SK-N-SH (cell line): Measurements from ENCODE around the gene CHST6. TPM values are rescaled to one million over a fixed set of nuclear protein-coding genes. Genes with fewer than 3 reads are reported as not detected.
"Not testable (repeated sequence)": the region's sequence is repeated elsewhere in the genome, so short reads cannot be mapped to it uniquely, and the experiment has no call there.

ENCODE experiments used
- CTCF ChIA-PET: fragments of 300-600, 350-600 bp; formaldehyde crosslinking; extraction: SDS; loops from one replicate; lab custom pipeline; 2021; lab: Yijun Ruan, JAX
- POLR2A ChIA-PET: fragments of 350-600 bp; sonication (Branson Sonifier 250); formaldehyde crosslinking; extraction: SDS; loops from one replicate; lab custom pipeline; 2020; ENCODE audit warnings: antibody characterized with exemption, inconsistent platforms; lab: Yijun Ruan, JAX
- DNase-seq: peaks from one replicate; pipeline ENCODE4 v3.0.0; 2012
- H2AFZ ChIP-seq: fragments of 200-600 bp; sonication (generic); 2 replicates; pipeline ENCODE4 v1.8.1; 2016; ENCODE audit warnings: antibody characterized with exemption, mild to moderate bottlenecking, low read depth
- H3F3A ChIP-seq: fragments of 200-600 bp; sonication (generic); replicated peaks from 2 replicates; pipeline ENCODE3; 2016; ENCODE audit warnings: antibody characterized with exemption, mild to moderate bottlenecking; ENCODE audit not compliant: insufficient read depth
- H3K27ac ChIP-seq, 2 experiments: fragments of 200-500 bp in 1 of 2; fragments of 200-600 bp in 1 of 2; sonication (Bioruptor generic) in 1 of 2; sonication (generic), shearing (Covaris generic) in 1 of 2; 2 replicates each; pipeline versions ENCODE4 v1.5.1 to v1.6.1; 2014 to 2016; ENCODE audit warnings: low read depth in 2 of 2, inconsistent platforms in 1 of 2, low read length in 1 of 2, mild to moderate bottlenecking in 1 of 2, mixed read lengths in 1 of 2
- H3K27me3 ChIP-seq: fragments of 200-600 bp; sonication (generic), shearing (Covaris generic); 2 replicates; pipeline ENCODE4 v1.6.1; 2016; ENCODE audit warnings: mixed run types; ENCODE audit not compliant: insufficient read depth
- H3K36me3 ChIP-seq, 2 experiments: fragments of 200-500 bp in 1 of 2; fragments of 200-600 bp in 1 of 2; sonication (Bioruptor generic) in 1 of 2; sonication (generic) in 1 of 2; replicated peaks in 1 of 2; 2 replicates each; pipeline versions ENCODE3 to v1.5.1; 2014 to 2016; ENCODE audit warnings: low read length in 1 of 2, mild to moderate bottlenecking in 1 of 2; ENCODE audit not compliant: insufficient read depth in 2 of 2, control insufficient read depth in 1 of 2
- H3K4me1 ChIP-seq, 2 experiments: fragments of 200-500 bp in 1 of 2; fragments of 200-600 bp in 1 of 2; sonication (Bioruptor generic) in 1 of 2; sonication (generic), shearing (Covaris generic) in 1 of 2; 2 replicates each; pipeline versions ENCODE4 v1.5.1 to v1.6.1; 2014 to 2016; ENCODE audit warnings: low read depth in 1 of 2, low read length in 1 of 2, mixed run types in 1 of 2; ENCODE audit not compliant: insufficient read depth in 2 of 2, control insufficient read depth in 1 of 2
- H3K4me2 ChIP-seq: fragments of 200-600 bp; sonication (generic), shearing (Covaris generic); 2 replicates; pipeline ENCODE4 v1.6.1; 2017; ENCODE audit warnings: mixed run types
- H3K4me3 ChIP-seq, 2 experiments: fragments of 200-500 bp in 1 of 2; fragments of 200-600 bp in 1 of 2; sonication (Bioruptor generic) in 1 of 2; sonication (generic), shearing (Covaris generic) in 1 of 2; 2 replicates each; pipeline versions ENCODE4 v1.5.1 to v1.8.1; 2014 to 2016; ENCODE audit warnings: low read depth in 2 of 2, inconsistent platforms in 1 of 2, low read length in 1 of 2, mild to moderate bottlenecking in 1 of 2, mixed read lengths in 1 of 2, moderate library complexity in 1 of 2
- H3K79me2 ChIP-seq: fragments of 200-600 bp; sonication (generic); 2 replicates; pipeline ENCODE4 v1.8.1; 2017; ENCODE audit warnings: mild to moderate bottlenecking; ENCODE audit not compliant: insufficient read depth
- H3K9ac ChIP-seq: fragments of 200-600 bp; sonication (generic); 2 replicates; pipeline ENCODE4 v1.6.1; 2017; ENCODE audit warnings: mixed run types
- H3K9me2 ChIP-seq: fragments of 200-600 bp; sonication (generic); 2 replicates; pipeline ENCODE4 v1.6.1; 2017; ENCODE audit warnings: mixed run types
- H3K9me3 ChIP-seq: fragments of 200-600 bp; sonication (generic); 2 replicates; pipeline ENCODE4 v1.6.1; 2017; ENCODE audit warnings: mixed run types, mild to moderate bottlenecking, moderate library complexity
- H4K20me1 ChIP-seq: fragments of 200-600 bp; sonication (generic); 2 replicates; pipeline ENCODE4 v1.6.1; 2017; ENCODE audit warnings: mild to moderate bottlenecking, mixed run types; ENCODE audit not compliant: insufficient read depth
- CHD2 ChIP-seq: fragments of 150-350 bp; IDR thresholded peaks from 2 replicates; pipeline ENCODE4 v1.6.1; 2018; ENCODE audit warnings: low read length; ENCODE audit not compliant: partially characterized antibody
- EP300 ChIP-seq, 2 experiments: IDR thresholded peaks; 2 replicates each; pipeline versions ENCODE4 v1.4.0 to v1.6.1; 2012; ENCODE audit warnings: borderline replicate concordance in 1 of 2, low read depth in 1 of 2, low read length in 1 of 2
- FOXJ3 ChIP-seq: sonication (generic); formaldehyde crosslinking; IDR thresholded peaks from 2 replicates; pipeline ENCODE4 v1.5.1; 2020; ENCODE audit warnings: mild to moderate bottlenecking, missing genetic modification reagents
- GABPA ChIP-seq: IDR thresholded peaks from 2 replicates; pipeline ENCODE4 v1.4.0; 2012; ENCODE audit warnings: low read depth, mild to moderate bottlenecking
- MEF2A ChIP-seq: IDR thresholded peaks from 2 replicates; pipeline ENCODE4 v1.4.0; 2012; ENCODE audit warnings: low read depth, borderline replicate concordance
- RFX5 ChIP-seq: IDR thresholded peaks from 2 replicates; pipeline ENCODE4 v1.6.1; 2012; ENCODE audit warnings: mild to moderate bottlenecking, improper control_type of control experiment, low read length
- SIN3A ChIP-seq: IDR thresholded peaks from 2 replicates; pipeline ENCODE4 v1.6.1; 2012; ENCODE audit warnings: low read depth, mild to moderate bottlenecking, low read length, moderate library complexity, borderline replicate concordance
- TAF1 ChIP-seq: IDR thresholded peaks from 2 replicates; pipeline ENCODE4 v1.6.1; 2012; ENCODE audit warnings: low read depth, mild to moderate bottlenecking, low read length, moderate library complexity, borderline replicate concordance
- TCF12 ChIP-seq: IDR thresholded peaks from 2 replicates; pipeline ENCODE4 v1.4.0; 2012
- TEAD4 ChIP-seq: IDR thresholded peaks from 2 replicates; pipeline ENCODE4 v1.4.0; 2012; ENCODE audit warnings: mild to moderate bottlenecking, borderline replicate concordance; ENCODE audit not compliant: insufficient read depth
- WGBS: methylation state at CpG from one replicate; pipeline ENCODE4 v1.1.6; 2017; ENCODE audit warnings: low lambda C conversion rate; 5-methylcytosine and 5-hydroxymethylcytosine counted together
- polyA plus RNA-seq, 3 experiments: library from polyadenylated mRNA; depleted of rRNA; stranded (reverse); fragments of >200 nt; gene quantifications; 2 replicates each; pipeline ENCODE4 v1.2.3, GENCODE V29; 2012
- TF ChIP-seq, protein P1 (sequence below): IDR thresholded peaks from 2 replicates; pipeline ENCODE4 v1.4.0; 2012; ENCODE audit warnings: low read depth
- TF ChIP-seq, protein P2 (sequence below): IDR thresholded peaks from 2 replicates; pipeline ENCODE4 v1.4.0; 2012; ENCODE audit warnings: low read depth, borderline replicate concordance
- TF ChIP-seq, protein P3 (sequence below): IDR thresholded peaks from 2 replicates; pipeline ENCODE4; 2012
- TF ChIP-seq, protein P4 (sequence below): fragments of 150-350 bp; IDR thresholded peaks from 2 replicates; pipeline ENCODE4 v1.6.1; 2017; ENCODE audit warnings: antibody characterized with exemption, low read length, low read depth, borderline replicate concordance
- TF ChIP-seq, protein P5 (sequence below): fragments of 200-600 bp; sonication (generic); IDR thresholded peaks from 2 replicates; pipeline ENCODE4 v1.6.1; 2017; ENCODE audit warnings: antibody characterized with exemption, mild to moderate bottlenecking, moderate library complexity
- TF ChIP-seq, protein P6 (sequence below): IDR thresholded peaks from 2 replicates; pipeline ENCODE4 v1.6.1; 2012; ENCODE audit warnings: mild to moderate bottlenecking, low read depth, low read length, moderate library complexity

The CHST6 gene
- polyA plus RNA-seq, 1 of the 3 experiments (the other 2 are of a cell fraction) = 0.30 TPM

DNA sequence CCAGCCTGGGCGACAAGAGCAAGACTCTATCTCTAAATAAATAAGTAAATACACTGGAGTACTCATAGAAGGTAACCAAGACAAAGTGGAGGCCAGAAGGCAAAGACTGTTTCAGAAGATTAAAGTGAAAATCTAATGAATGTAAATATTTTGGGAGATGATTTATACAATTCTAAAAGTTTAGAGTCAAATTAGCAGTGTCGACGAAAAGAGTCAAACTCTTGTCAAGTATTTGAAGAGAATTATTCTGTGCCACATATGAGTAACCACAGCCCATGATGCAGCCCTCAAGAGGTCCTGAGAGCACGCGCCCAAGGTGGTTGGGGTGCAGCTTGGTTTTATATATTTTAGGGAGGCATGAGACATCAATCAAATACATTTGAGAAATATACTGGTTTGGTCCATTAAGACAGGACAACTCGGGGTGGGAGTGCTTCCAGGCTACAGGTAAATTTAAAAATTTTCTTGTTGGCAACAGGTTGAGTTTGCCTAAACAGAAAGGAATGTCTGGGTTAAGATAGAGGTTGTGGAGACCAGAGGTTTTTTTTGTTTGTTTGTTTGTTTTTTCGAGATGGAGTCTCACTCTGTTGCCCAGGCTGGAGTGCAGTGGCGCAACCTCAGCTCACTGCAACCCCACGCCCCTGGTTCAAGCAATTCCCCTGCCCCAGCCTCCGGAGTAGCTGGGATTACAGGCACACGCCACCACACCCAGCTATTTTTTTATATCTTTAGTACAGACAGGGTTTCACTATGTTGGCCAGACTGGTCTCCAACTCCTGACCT is 65.4 kb downstream of the CHST6 start:
- Histone ChIP-seq H3K9me3 (no peaks in the 10 kb centered on the region), H3K4me2 (no peak overlapping the region), H3K79me2 (peaks cover 83% of the 10 kb centered on the region), H3K27ac (no peak overlapping the region), H2AFZ (no peak overlapping the region), H3K4me3 (no peak overlapping the region), H3K36me3 (no peaks in the 10 kb centered on the region), H3F3A (peaks cover 13% of the 10 kb centered on the region), H3K9me2 (no peaks in the 10 kb centered on the region), H3K9ac (no peak overlapping the region), H4K20me1 (no peaks in the 10 kb centered on the region), H3K4me1 (peaks cover 0 to 10% of the 10 kb centered on the region in 2 experiments; a peak in 2 of 4 replicates), H3K27me3 (no peaks in the 10 kb centered on the region)
- ChIA-PET POLR2A (no interaction called here), CTCF (interaction anchor here (0.8 to 1.6 kb wide), 3 partner anchors 9 to 1224 kb away, joined by 3 to 4 read pairs (median 4); no protein-coding TSS in a partner anchor)
- no peak for DNase-seq
- TF ChIP-seq RFX5 = no peak
- no peak for TF ChIP-seq SIN3A
- TF ChIP-seq EP300 (IDR thresholded peaks at IDR 0.05; ENCODE audit: borderline replicate concordance in 1 of 2, low read depth in 1 of 2, low read length in 1 of 2) = no peak
- no peak for TF ChIP-seq CHD2
- TF ChIP-seq MEF2A = no peak
- no peak for TF ChIP-seq FOXJ3 (CRISPR knock-in tag)
- TF ChIP-seq, protein P1, sequence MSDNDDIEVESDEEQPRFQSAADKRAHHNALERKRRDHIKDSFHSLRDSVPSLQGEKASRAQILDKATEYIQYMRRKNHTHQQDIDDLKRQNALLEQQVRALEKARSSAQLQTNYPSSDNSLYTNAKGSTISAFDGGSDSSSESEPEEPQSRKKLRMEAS = no peak
- TF ChIP-seq, protein P2, sequence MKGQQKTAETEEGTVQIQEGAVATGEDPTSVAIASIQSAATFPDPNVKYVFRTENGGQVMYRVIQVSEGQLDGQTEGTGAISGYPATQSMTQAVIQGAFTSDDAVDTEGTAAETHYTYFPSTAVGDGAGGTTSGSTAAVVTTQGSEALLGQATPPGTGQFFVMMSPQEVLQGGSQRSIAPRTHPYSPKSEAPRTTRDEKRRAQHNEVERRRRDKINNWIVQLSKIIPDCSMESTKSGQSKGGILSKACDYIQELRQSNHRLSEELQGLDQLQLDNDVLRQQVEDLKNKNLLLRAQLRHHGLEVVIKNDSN = no peak
- TF ChIP-seq, protein P3, sequence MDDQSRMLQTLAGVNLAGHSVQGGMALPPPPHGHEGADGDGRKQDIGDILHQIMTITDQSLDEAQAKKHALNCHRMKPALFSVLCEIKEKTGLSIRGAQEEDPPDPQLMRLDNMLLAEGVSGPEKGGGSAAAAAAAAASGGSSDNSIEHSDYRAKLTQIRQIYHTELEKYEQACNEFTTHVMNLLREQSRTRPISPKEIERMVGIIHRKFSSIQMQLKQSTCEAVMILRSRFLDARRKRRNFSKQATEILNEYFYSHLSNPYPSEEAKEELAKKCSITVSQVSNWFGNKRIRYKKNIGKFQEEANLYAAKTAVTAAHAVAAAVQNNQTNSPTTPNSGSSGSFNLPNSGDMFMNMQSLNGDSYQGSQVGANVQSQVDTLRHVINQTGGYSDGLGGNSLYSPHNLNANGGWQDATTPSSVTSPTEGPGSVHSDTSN = no peak
- TF ChIP-seq TEAD4 = no peak
- TF ChIP-seq, protein P4, sequence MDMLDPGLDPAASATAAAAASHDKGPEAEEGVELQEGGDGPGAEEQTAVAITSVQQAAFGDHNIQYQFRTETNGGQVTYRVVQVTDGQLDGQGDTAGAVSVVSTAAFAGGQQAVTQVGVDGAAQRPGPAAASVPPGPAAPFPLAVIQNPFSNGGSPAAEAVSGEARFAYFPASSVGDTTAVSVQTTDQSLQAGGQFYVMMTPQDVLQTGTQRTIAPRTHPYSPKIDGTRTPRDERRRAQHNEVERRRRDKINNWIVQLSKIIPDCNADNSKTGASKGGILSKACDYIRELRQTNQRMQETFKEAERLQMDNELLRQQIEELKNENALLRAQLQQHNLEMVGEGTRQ = no peak
- no peak for TF ChIP-seq TCF12
- TF ChIP-seq, protein P5, sequence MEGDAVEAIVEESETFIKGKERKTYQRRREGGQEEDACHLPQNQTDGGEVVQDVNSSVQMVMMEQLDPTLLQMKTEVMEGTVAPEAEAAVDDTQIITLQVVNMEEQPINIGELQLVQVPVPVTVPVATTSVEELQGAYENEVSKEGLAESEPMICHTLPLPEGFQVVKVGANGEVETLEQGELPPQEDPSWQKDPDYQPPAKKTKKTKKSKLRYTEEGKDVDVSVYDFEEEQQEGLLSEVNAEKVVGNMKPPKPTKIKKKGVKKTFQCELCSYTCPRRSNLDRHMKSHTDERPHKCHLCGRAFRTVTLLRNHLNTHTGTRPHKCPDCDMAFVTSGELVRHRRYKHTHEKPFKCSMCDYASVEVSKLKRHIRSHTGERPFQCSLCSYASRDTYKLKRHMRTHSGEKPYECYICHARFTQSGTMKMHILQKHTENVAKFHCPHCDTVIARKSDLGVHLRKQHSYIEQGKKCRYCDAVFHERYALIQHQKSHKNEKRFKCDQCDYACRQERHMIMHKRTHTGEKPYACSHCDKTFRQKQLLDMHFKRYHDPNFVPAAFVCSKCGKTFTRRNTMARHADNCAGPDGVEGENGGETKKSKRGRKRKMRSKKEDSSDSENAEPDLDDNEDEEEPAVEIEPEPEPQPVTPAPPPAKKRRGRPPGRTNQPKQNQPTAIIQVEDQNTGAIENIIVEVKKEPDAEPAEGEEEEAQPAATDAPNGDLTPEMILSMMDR = no peak
- TF ChIP-seq GABPA = no peak
- TF ChIP-seq, protein P6, sequence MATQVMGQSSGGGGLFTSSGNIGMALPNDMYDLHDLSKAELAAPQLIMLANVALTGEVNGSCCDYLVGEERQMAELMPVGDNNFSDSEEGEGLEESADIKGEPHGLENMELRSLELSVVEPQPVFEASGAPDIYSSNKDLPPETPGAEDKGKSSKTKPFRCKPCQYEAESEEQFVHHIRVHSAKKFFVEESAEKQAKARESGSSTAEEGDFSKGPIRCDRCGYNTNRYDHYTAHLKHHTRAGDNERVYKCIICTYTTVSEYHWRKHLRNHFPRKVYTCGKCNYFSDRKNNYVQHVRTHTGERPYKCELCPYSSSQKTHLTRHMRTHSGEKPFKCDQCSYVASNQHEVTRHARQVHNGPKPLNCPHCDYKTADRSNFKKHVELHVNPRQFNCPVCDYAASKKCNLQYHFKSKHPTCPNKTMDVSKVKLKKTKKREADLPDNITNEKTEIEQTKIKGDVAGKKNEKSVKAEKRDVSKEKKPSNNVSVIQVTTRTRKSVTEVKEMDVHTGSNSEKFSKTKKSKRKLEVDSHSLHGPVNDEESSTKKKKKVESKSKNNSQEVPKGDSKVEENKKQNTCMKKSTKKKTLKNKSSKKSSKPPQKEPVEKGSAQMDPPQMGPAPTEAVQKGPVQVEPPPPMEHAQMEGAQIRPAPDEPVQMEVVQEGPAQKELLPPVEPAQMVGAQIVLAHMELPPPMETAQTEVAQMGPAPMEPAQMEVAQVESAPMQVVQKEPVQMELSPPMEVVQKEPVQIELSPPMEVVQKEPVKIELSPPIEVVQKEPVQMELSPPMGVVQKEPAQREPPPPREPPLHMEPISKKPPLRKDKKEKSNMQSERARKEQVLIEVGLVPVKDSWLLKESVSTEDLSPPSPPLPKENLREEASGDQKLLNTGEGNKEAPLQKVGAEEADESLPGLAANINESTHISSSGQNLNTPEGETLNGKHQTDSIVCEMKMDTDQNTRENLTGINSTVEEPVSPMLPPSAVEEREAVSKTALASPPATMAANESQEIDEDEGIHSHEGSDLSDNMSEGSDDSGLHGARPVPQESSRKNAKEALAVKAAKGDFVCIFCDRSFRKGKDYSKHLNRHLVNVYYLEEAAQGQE = no peak
- no peak for TF ChIP-seq TAF1
- WGBS = 87% methylated on average over 11 of the region's 11 CpGs

DNA sequence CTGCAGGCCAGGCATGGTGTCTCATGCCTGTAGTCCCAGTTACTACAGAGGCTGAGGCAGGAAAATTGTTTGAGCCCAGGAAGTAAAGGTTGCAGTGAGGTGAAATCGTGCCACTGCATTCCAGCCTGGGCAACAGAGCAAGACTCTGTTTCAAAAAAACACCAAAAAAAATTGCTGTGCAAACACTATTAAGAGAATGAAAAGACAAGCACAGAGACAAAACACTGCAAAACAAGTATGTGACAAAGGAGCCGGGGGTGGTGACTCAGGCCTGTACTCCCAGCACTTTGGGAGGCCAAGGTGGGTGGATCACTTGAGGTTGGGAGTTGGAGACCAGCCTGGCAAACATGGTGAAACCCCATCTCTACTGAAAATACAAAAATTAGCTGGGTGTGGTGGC is 68.7 kb downstream of the CHST6 start:
- H3F3A ChIP-seq = peaks cover 14% of the 10 kb centered on the region
- H3K4me1 ChIP-seq, CTCF ChIA-PET, H3K4me3 ChIP-seq, DNase-seq, H4K20me1 ChIP-seq, H3K27me3 ChIP-seq, H3K9me2 ChIP-seq, H3K27ac ChIP-seq, H3K36me3 ChIP-seq, H3K9ac ChIP-seq, H2AFZ ChIP-seq, H3K4me2 ChIP-seq, POLR2A ChIA-PET, H3K9me3 ChIP-seq: not testable (repeated sequence)
- peaks cover 100% of the 10 kb centered on the region for H3K79me2 ChIP-seq
- WGBS = 51% methylated on average over 2 of the region's 2 CpGs
